ENCODE measurements around the gene TRMT13. TPM values are rescaled to one million over a fixed set of nuclear protein-coding genes. Genes with fewer than 3 reads are reported as not detected.

TRMT13 gene
- total and polyA plus RNA-seq, 11 donors: 2.0 to 8.1 (median 6.2) TPM

DNA sequence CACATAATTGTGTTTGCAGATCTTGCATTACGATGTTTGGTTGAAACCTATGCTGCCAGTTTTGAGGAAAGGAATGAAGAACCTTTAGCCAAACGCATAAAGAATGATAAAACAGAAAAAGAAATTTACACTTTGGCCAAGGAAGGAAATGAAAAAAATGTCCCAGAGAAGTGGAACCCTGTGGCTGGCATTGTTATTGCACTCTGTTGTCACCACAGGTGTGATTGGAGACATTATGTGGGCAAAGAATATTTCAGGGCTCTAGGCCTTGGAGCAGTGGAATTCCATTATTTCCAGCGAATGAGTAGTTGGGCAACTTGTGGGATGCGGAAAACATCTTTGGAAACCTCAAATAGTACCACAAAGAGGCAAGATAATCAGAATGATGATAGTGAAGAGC lies 14.9 kb downstream of the TRMT13 start:
- no peaks in the 10 kb centered on the region for H3K4me1 ChIP-seq
- no peak for TF ChIP-seq POLR2A (IDR thresholded peaks at IDR 0.05)
- TF ChIP-seq, protein P1, sequence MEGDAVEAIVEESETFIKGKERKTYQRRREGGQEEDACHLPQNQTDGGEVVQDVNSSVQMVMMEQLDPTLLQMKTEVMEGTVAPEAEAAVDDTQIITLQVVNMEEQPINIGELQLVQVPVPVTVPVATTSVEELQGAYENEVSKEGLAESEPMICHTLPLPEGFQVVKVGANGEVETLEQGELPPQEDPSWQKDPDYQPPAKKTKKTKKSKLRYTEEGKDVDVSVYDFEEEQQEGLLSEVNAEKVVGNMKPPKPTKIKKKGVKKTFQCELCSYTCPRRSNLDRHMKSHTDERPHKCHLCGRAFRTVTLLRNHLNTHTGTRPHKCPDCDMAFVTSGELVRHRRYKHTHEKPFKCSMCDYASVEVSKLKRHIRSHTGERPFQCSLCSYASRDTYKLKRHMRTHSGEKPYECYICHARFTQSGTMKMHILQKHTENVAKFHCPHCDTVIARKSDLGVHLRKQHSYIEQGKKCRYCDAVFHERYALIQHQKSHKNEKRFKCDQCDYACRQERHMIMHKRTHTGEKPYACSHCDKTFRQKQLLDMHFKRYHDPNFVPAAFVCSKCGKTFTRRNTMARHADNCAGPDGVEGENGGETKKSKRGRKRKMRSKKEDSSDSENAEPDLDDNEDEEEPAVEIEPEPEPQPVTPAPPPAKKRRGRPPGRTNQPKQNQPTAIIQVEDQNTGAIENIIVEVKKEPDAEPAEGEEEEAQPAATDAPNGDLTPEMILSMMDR (IDR thresholded peaks at IDR 0.05): no peak
- H3K27me3 ChIP-seq: no peaks in the 10 kb centered on the region
- WGBS, 4 donors: 78 to 90% (median 86%) methylated on average over 4 of the region's 4 CpGs
- H3K4me3 ChIP-seq: no peak overlapping the region
- peaks cover 0 to 100% (median 81%) of the 10 kb centered on the region in 9 donors for H3K36me3 ChIP-seq
- DNase-seq (no peak), ATAC-seq (no peak)
- no peaks in the 10 kb centered on the region for H3K9me3 ChIP-seq
- intact Hi-C loops (cut with DNase I): loop anchor here in 5 of 10 donors (5.0 to 10.0 kb wide), 7 partner anchors 117 to 319 kb away; partner anchors contain the start of gene RTCA (in 1 of the 5)
- no peak overlapping the region for H3K27ac ChIP-seq

DNA sequence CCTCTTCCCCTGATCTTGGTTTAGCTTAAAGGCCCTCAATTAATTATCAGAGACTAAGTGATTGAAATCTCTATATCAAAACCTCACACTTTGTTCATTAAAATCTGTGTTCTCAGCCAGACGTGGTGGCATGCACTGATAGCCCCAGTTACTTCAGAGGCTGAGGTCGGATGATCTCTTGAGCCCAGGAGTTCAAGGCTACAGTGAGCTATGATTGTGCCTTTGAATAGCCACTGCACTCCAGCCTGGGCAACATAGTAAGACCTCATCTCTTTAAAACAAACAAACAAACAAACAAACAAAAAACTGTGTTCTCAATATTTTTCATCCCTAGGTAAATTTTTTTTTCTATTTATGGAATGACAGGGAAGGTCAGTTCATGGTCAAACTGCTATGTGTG lies 18.7 kb downstream of the TRMT13 start:
- no peak overlapping the region for H3K27ac ChIP-seq
- ATAC-seq (no peak), DNase-seq (no peak)
- no peak overlapping the region for H3K4me3 ChIP-seq
- no peaks in the 10 kb centered on the region for H3K9me3 ChIP-seq
- H3K4me1 ChIP-seq: no peaks in the 10 kb centered on the region
- no peaks in the 10 kb centered on the region for H3K27me3 ChIP-seq
- 53 to 60% (median 57%) methylated on average over 2 of the region's 2 CpGs for WGBS, 4 donors
- peaks cover 0 to 100% (median 50%) of the 10 kb centered on the region in 9 donors for H3K36me3 ChIP-seq
- intact Hi-C loops (cut with DNase I): loop anchor here in 2 of 10 donors (10.0 kb wide), 3 partner anchors 123 to 277 kb away; no protein-coding TSS in a partner anchor
- no peak for TF ChIP-seq POLR2A (IDR thresholded peaks at IDR 0.05)
- TF ChIP-seq, protein P1 (IDR thresholded peaks at IDR 0.05): no peak

GRCh38 chr1:100152271-100152670 lies 19.3 kb downstream of the TRMT13 start:
- WGBS, 4 donors: 78 to 88% (median 82%) methylated on average over 4 of the region's 4 CpGs
- no peak overlapping the region for H3K4me3 ChIP-seq
- H3K36me3 ChIP-seq: peaks cover 0 to 100% (median 47%) of the 10 kb centered on the region in 9 donors
- intact Hi-C loops (cut with DNase I): loop anchor here in 2 of 10 donors (10.0 kb wide), 3 partner anchors 123 to 277 kb away; no protein-coding TSS in a partner anchor
- ATAC-seq: no peak
- H3K4me1 ChIP-seq: no peaks in the 10 kb centered on the region
- DNase-seq: no peak
- H3K27me3 ChIP-seq: no peaks in the 10 kb centered on the region
- no peak overlapping the region for H3K27ac ChIP-seq
- no peaks in the 10 kb centered on the region for H3K9me3 ChIP-seq
- TF ChIP-seq POLR2A (IDR thresholded peaks at IDR 0.05): no peak
- TF ChIP-seq, protein P1 (IDR thresholded peaks at IDR 0.05): no peak

DNA sequence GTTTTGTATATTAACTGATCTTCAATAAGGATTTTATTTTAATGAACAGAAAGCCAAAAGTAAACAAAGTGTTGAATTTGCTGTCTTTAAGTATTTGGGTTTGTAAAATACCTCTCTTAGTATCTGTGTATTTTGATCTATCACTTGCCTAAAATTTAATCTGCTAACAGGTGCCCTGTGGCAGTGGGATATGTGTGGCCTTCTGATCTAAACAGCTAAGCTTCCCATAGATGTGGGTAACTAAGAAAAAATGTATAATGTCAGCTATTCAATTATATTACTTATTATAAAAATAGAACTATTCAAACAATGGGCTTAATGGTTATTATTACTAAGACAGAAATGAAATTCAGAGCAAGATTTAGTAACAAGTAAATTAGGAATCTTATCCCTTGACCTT lies 29.9 kb downstream of the TRMT13 start:
- no peak for DNase-seq
- H3K27me3 ChIP-seq: no peaks in the 10 kb centered on the region
- no peaks in the 10 kb centered on the region for H3K9me3 ChIP-seq
- no peak for TF ChIP-seq POLR2A (IDR thresholded peaks at IDR 0.05)
- TF ChIP-seq, protein P1 (IDR thresholded peaks at IDR 0.05): no peak
- no peak for ATAC-seq
- H3K4me1 ChIP-seq: peaks cover 0 to 15% (median 0%) of the 10 kb centered on the region in 12 donors
- peaks cover 0 to 60% (median 7%) of the 10 kb centered on the region in 9 donors for H3K36me3 ChIP-seq
- H3K4me3 ChIP-seq: no peak overlapping the region
- intact Hi-C loops (cut with DNase I): loop anchor here in 2 of 10 donors (5.0 to 10.0 kb wide), 2 partner anchors 104 to 112 kb away; partner anchors contain the start of gene RTCA (in 1 of the 2)
- H3K27ac ChIP-seq: peak overlapping the region in 1 of 12 donors; percentile 27
